Cardiac muscle cell (in vitro differentiated cells and primary cell): ENCODE measurements around the gene FAM149A. TPM values are rescaled to one million over a fixed set of nuclear protein-coding genes. Genes with fewer than 3 reads are reported as not detected.

ENCODE experiments used
- DNase-seq, 2 donors: peaks; one replicate each; pipeline versions ENCODE4 v3.0.0 to v3.0.0-alpha.2; 2010 to 2017; ENCODE audit warnings: low read depth in 1 of 2, low spot score in 1 of 2
- H3K27ac ChIP-seq: fragments of 200-600 bp; sonication (generic); 2 replicates; pipeline ENCODE4 v1.5.1; 2016
- H3K27me3 ChIP-seq: fragments of 200-600 bp; sonication (generic); 2 replicates; pipeline ENCODE4 v1.6.0; 2016; ENCODE audit warnings: control low read depth
- H3K36me3 ChIP-seq: fragments of 200-600 bp; sonication (generic); 2 replicates; pipeline ENCODE4 v1.5.1; 2016; ENCODE audit warnings: control low read depth
- H3K4me1 ChIP-seq: fragments of 200-600 bp; sonication (generic); 2 replicates; pipeline ENCODE4 v1.8.1; 2017; ENCODE audit warnings: low read depth, mild to moderate bottlenecking, mixed run types
- H3K4me3 ChIP-seq: fragments of 200-600 bp; sonication (generic); 2 replicates; pipeline ENCODE4 v1.5.1; 2016; ENCODE audit warnings: mild to moderate bottlenecking
- H3K9me3 ChIP-seq: fragments of 200-600 bp; sonication (generic); 2 replicates; pipeline ENCODE4 v1.5.1; 2017; ENCODE audit warnings: low read depth, mild to moderate bottlenecking, control low read depth
- CTCF ChIP-seq: IDR thresholded peaks from 2 replicates; pipeline ENCODE4 v1.5.1; 2012; ENCODE audit warnings: low read depth, mild to moderate bottlenecking, low read length
- polyA plus RNA-seq: library from polyadenylated mRNA; unstranded; fragments of >200 nt; fragmentation: Nextera tagmentation; extraction: Ambion mirVana; gene quantifications from 2 replicates; pipeline ENCODE4 v1.2.1, GENCODE V29; 2016
- total RNA-seq: library from RNA; depleted of rRNA; stranded (reverse); fragments of >200 nt; gene quantifications from 2 replicates; pipeline ENCODE4 v1.2.3, GENCODE V29; 2016

Gene FAM149A
- total and polyA plus RNA-seq, 2 experiments from 2014 or later = 9.8 to 14.1 TPM

- no peaks in the 10 kb centered on the region for H3K36me3 ChIP-seq
- DNase-seq = peak in 1 of 2 donors; percentile 14
- no peak for TF ChIP-seq CTCF
- peak overlapping the region; percentile 33 for H3K4me3 ChIP-seq
- H3K27me3 ChIP-seq = peaks cover 40% of the 10 kb centered on the region
- H3K9me3 ChIP-seq = no peaks in the 10 kb centered on the region
- no peak overlapping the region for H3K27ac ChIP-seq
- no peaks in the 10 kb centered on the region for H3K4me1 ChIP-seq
These were observed 1.3 kb downstream of the FAM149A start for GRCh38 chr4:186105647-186106321.

GRCh38 chr4:186107947-186108346 lies 3.4 kb downstream of the FAM149A start:
- no peak overlapping the region for H3K4me3 ChIP-seq
- DNase-seq = no peak
- no peak overlapping the region for H3K27ac ChIP-seq
- no peak for TF ChIP-seq CTCF
- H3K4me1 ChIP-seq = no peaks in the 10 kb centered on the region
- no peaks in the 10 kb centered on the region for H3K36me3 ChIP-seq
- no peaks in the 10 kb centered on the region for H3K9me3 ChIP-seq
- peaks cover 40% of the 10 kb centered on the region for H3K27me3 ChIP-seq

- Histone ChIP-seq H3K9me3 (no peaks in the 10 kb centered on the region), H3K36me3 (no peaks in the 10 kb centered on the region), H3K27me3 (peaks cover 40% of the 10 kb centered on the region), H3K27ac (no peak overlapping the region), H3K4me3 (no peak overlapping the region), H3K4me1 (no peaks in the 10 kb centered on the region)
- no peak for DNase-seq
- no peak for TF ChIP-seq CTCF
These were observed 3.9 kb downstream of the FAM149A start for GRCh38 chr4:186108391-186108790.

GRCh38 chr4:186109245-186109644 lies 4.7 kb downstream of the FAM149A start:
- H3K4me1 ChIP-seq = no peaks in the 10 kb centered on the region
- no peaks in the 10 kb centered on the region for H3K36me3 ChIP-seq
- H3K4me3 ChIP-seq = no peak overlapping the region
- no peak overlapping the region for H3K27ac ChIP-seq
- peak in 1 of 2 donors; percentile 70 for DNase-seq
- H3K27me3 ChIP-seq = peaks cover 33% of the 10 kb centered on the region
- no peak for TF ChIP-seq CTCF
- no peaks in the 10 kb centered on the region for H3K9me3 ChIP-seq

- H3K9me3 ChIP-seq = no peaks in the 10 kb centered on the region
- TF ChIP-seq CTCF = no peak
- DNase-seq = no peak
- no peaks in the 10 kb centered on the region for H3K4me1 ChIP-seq
- H3K4me3 ChIP-seq = no peak overlapping the region
- no peak overlapping the region for H3K27ac ChIP-seq
- no peaks in the 10 kb centered on the region for H3K36me3 ChIP-seq
- H3K27me3 ChIP-seq = no peaks in the 10 kb centered on the region
These were observed 12.2 kb downstream of the FAM149A start for GRCh38 chr4:186116697-186117096.
